ENCODE data around the gene SLC16A13.

The SLC16A13 gene

DNA sequence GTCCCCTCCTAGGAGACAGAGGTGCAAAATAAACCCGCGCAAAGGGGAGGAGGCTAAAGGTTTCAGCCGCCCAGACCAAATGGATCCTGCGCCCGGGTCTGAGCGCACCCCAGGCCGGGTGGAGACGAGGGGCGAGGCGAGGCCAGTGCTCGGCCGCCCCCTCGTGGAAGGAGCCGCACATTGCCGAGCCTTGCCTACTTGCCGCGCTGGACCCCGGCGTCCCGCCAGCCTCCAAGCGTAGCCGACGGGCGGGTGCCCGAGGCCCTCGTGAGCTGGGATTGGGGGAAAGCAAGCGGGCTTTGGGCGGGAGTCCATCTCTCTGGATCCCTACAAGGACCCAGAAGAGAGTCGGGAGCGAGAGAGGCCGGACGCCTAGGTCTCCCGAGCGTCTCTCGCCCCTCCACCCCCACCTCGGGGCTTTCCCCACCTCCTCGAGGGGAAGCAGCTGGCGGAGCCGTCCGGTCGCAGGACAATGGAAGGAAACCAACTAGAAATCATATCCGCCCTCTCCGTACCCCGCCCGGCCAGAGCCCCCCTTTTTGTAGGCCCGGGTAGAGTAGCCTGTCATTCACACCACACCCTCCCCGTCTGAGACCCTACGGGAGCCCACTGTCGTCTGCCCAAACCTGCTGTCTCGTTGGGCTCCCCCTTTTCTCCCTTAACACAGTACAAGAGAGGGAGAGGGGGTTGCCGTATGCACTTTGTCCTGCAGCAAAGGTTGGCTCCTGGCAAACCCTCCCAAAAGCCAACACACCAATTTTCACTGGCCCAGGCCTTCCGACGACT is 13.6 kb upstream of the SLC16A13 start:
- TF ChIP-seq, protein P1, sequence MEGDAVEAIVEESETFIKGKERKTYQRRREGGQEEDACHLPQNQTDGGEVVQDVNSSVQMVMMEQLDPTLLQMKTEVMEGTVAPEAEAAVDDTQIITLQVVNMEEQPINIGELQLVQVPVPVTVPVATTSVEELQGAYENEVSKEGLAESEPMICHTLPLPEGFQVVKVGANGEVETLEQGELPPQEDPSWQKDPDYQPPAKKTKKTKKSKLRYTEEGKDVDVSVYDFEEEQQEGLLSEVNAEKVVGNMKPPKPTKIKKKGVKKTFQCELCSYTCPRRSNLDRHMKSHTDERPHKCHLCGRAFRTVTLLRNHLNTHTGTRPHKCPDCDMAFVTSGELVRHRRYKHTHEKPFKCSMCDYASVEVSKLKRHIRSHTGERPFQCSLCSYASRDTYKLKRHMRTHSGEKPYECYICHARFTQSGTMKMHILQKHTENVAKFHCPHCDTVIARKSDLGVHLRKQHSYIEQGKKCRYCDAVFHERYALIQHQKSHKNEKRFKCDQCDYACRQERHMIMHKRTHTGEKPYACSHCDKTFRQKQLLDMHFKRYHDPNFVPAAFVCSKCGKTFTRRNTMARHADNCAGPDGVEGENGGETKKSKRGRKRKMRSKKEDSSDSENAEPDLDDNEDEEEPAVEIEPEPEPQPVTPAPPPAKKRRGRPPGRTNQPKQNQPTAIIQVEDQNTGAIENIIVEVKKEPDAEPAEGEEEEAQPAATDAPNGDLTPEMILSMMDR (IDR thresholded peaks at IDR 0.05): peak; percentile 94

DNA sequence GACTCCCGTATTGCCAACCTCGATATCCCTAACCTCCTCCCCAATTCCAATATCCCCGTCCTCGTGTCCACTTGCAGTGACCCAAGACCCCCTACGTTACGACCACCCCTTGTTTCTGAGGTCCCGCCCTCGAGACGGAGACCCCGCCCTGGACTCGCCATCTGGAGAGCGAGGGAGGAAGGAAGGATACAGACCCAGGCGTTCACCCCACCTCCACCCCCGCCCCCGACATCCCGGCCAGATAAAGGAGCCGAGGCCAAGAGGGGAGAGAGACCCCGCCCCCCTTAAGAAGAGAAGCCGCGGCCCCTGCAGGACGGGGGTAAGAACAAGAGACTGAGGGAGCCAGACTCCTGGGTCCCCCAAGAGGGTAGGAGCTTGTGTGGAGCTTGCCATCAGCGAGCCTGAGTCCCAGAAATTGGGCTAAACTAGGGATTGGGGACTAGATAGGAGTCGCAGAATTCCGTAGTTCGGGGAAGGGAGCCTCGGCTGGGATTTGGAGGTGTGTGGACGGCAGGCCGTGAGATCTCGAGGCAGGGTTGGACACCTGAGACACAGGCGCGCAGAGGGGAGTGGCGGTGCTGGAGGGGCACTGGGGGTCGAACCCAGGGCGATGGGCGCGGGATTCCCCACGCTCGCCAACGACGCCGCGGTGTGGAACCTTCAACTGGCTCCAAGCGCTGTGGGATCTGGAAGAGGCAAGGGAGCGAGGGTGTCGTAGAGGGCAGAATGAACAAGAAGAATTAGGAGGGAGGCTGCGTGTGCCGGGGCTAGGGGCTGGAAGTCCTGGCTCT is 12.8 kb upstream of the SLC16A13 start, which contains the start of gene BCL6B:
TSS of gene BCL6B (plus strand) at position 270 of the 791 bp plus-strand sequence. CDS start 622 bp downstream, outside the sequence.
- TF ChIP-seq, protein P1 (IDR thresholded peaks at IDR 0.05): no peak

DNA sequence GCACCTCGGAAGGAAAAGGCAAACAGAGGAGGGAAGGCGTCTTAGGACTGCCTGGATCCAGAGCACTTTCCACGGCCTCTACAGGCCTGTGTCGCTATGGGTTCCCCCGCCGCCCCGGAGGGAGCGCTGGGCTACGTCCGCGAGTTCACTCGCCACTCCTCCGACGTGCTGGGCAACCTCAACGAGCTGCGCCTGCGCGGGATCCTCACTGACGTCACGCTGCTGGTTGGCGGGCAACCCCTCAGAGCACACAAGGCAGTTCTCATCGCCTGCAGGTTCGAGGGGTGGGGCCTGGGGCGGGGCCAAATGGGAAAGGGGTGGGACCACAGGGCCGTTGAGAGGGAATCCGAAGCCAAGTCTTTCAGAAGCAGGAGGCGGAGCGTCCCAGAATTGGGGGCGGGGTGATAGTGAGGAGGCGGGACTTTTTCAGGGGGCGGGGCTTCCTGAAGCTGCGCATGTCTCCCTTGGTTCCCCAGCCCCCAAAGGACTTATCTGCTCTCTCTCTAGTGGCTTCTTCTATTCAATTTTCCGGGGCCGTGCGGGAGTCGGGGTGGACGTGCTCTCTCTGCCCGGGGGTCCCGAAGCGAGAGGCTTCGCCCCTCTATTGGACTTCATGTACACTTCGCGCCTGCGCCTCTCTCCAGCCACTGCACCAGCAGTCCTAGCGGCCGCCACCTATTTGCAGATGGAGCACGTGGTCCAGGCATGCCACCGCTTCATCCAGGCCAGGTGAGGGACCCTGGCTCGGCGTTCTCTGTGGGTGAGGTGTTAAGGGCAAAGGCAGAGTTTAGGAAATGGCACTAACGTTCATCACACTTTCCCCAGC is 12.0 kb upstream of the SLC16A13 start:
- TF ChIP-seq, protein P1 (IDR thresholded peaks at IDR 0.05): no peak

DNA sequence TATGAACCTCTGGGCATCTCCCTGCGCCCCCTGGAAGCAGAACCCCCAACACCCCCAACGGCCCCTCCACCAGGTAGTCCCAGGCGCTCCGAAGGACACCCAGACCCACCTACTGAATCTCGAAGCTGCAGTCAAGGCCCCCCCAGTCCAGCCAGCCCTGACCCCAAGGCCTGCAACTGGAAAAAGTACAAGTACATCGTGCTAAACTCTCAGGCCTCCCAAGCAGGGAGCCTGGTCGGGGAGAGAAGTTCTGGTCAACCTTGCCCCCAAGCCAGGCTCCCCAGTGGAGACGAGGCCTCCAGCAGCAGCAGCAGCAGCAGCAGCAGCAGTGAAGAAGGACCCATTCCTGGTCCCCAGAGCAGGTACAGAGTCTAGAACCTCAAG is 11.4 kb upstream of the SLC16A13 start:
- TF ChIP-seq, protein P1 (IDR thresholded peaks at IDR 0.05): no peak

DNA sequence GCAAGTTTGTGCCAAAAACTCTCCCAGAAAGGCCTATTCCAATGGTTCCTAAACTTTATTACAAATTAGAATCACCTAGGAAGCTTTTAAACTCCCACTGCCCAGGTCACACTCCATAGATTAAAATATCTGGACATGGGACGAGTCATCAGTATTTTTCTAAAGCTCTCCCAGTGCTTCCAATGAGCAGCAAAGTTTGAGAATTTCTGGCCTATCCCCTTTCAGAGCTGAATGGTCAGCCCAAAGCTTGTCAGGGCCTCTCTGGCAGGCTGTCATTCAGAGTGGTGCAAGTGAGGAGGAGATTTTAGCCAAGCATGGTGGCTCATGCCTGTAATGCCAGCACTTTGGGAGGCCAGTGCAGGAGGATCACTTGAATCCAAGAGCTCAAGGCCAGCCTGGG is 10.6 kb upstream of the SLC16A13 start:
- TF ChIP-seq, protein P1 (IDR thresholded peaks at IDR 0.05): no peak

DNA sequence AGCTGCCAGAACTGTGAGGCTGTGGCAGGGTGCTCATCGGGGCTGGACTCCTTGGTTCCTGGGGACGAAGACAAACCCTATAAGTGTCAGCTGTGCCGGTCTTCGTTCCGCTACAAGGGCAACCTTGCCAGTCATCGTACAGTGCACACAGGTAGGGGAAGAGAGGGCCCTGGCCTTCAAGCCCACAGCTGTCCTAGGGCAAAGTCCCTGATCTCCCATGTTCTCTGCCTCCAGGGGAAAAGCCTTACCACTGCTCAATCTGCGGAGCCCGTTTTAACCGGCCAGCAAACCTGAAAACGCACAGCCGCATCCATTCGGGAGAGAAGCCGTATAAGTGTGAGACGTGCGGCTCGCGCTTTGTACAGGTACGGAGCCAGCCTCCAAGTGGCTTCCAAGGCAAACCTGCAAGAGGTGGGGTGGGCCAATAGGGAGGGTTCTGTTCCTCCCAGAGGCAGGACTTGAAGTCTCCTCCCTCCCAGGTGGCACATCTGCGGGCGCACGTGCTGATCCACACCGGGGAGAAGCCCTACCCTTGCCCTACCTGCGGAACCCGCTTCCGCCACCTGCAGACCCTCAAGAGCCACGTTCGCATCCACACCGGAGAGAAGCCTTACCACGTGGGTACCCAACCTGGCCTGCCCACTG is 9.2 kb upstream of the SLC16A13 start:
- TF ChIP-seq, protein P1 (IDR thresholded peaks at IDR 0.05): no peak

DNA sequence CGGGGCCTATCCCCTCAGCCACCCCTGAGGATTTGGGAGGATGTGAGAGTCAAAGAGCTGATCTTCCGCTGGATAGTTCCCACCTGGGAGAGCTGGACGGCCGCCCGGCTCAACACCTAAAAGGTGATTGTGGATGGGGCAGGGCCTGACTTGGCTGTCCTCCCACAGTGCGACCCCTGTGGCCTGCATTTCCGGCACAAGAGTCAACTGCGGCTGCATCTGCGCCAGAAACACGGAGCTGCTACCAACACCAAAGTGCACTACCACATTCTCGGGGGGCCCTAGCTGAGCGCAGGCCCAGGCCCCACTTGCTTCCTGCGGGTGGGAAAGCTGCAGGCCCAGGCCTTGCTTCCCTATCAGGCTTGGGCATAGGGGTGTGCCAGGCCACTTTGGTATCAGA is 8.5 kb upstream of the SLC16A13 start:
- TF ChIP-seq, protein P1 (IDR thresholded peaks at IDR 0.05): no peak

Data from LNCAP (cell line).